DOHH2 (cell line): ENCODE measurements around the gene MMS22L.

Experiments
- EZH2phosphoT487 ChIP-seq: fragments of 200-600 bp; sonication (generic); IDR thresholded peaks from 2 replicates; pipeline ENCODE4 v1.6.1; 2017; ENCODE audit warnings: borderline replicate concordance, mild to moderate bottlenecking, antibody characterized with exemption, low read length, moderate library complexity, mixed read lengths
- TF ChIP-seq, protein P1 (sequence below): fragments of 200-600 bp; sonication (generic); IDR thresholded peaks from one replicate; pipeline ENCODE4 v1.5.1; 2014; ENCODE audit warnings: antibody characterized with exemption, mild to moderate bottlenecking, low read depth, low read length; ENCODE audit not compliant: poor library complexity, severe bottlenecking

DNA sequence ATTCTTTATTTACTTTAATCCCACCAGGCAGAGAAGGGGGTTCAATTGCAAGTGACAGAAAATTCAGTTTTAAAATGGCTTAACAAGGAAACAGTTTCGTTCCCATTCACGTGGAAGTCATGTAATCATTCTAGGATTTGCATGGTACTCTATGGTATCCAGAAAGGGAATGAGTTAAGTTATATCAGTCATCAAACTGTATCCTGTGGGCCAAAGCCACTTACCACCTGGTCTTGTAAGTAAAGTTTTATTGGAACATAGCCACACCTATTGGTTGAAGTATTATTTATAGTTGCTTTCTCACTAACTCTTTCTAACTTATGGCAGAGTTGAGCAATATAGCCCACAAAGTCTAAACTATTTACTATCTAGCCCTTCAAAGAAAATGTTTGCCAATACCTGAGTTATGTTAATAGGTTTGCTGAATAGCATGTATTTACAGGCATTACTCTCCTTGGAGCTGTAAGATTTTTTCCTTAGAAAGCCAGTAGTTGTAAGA, 10.2 kb upstream of the MMS22L start:
- TF ChIP-seq, protein P1, sequence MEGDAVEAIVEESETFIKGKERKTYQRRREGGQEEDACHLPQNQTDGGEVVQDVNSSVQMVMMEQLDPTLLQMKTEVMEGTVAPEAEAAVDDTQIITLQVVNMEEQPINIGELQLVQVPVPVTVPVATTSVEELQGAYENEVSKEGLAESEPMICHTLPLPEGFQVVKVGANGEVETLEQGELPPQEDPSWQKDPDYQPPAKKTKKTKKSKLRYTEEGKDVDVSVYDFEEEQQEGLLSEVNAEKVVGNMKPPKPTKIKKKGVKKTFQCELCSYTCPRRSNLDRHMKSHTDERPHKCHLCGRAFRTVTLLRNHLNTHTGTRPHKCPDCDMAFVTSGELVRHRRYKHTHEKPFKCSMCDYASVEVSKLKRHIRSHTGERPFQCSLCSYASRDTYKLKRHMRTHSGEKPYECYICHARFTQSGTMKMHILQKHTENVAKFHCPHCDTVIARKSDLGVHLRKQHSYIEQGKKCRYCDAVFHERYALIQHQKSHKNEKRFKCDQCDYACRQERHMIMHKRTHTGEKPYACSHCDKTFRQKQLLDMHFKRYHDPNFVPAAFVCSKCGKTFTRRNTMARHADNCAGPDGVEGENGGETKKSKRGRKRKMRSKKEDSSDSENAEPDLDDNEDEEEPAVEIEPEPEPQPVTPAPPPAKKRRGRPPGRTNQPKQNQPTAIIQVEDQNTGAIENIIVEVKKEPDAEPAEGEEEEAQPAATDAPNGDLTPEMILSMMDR = no peak
- no peak for TF ChIP-seq EZH2phosphoT487
